Stomach (tissue), 9 donors: ENCODE data around the gene CCDC88B. TPM values are rescaled to one million over a fixed set of nuclear protein-coding genes. Genes with fewer than 3 reads are reported as not detected.

ENCODE experiments used
- DNase-seq, 2 donors: peaks; one replicate each; pipeline versions ENCODE4 v3.0.0 to v3.0.0-alpha.2; 2013 to 2019
- H3K27ac ChIP-seq, 5 donors: fragments of 200-600 bp in 4 of 5; sonication (generic) in 4 of 5; one replicate each; pipeline ENCODE4 v1.5.1; 2013 to 2019; ENCODE audit warnings: mild to moderate bottlenecking in 1 of 5, moderate library complexity in 1 of 5
- H3K27me3 ChIP-seq, 3 donors: fragments of 200-600 bp; sonication (generic); one replicate each; pipeline ENCODE4 v1.5.1; 2017 to 2019; ENCODE audit warnings: mixed run types in 1 of 3
- H3K36me3 ChIP-seq, 4 donors: fragments of 200-600 bp; sonication (generic); 1 replicate in 3 of 4; 2 replicates in 1 of 4; pipeline ENCODE4 v1.5.1; 2016 to 2019
- H3K4me1 ChIP-seq, 4 donors: fragments of 200-600 bp; sonication (generic); one replicate each; pipeline ENCODE4 v1.5.1; 2016 to 2019
- H3K4me3 ChIP-seq, 4 donors: fragments of 200-600 bp; sonication (generic) in 3 of 4; one replicate each; pipeline ENCODE4 v1.5.1; 2016 to 2019; ENCODE audit warnings: mild to moderate bottlenecking in 1 of 4
- H3K9me3 ChIP-seq, 4 donors: fragments of 200-600 bp; sonication (generic); one replicate each; pipeline ENCODE4 v1.5.1; 2016 to 2019
- CTCF ChIP-seq, 7 experiments: fragments of 450-650 bp in 4 of 7; fragments of 200-600 bp in 3 of 7; sonication (generic) in 3 of 7; IDR thresholded peaks; one replicate each; pipeline ENCODE4 v1.5.1; 2016 to 2019; ENCODE audit warnings: antibody characterized with exemption in 7 of 7, control low read depth in 2 of 7, mild to moderate bottlenecking in 1 of 7
- EP300 ChIP-seq: sonication (generic); formaldehyde crosslinking; IDR thresholded peaks from one replicate; pipeline ENCODE4 v1.6.1; 2017; ENCODE audit warnings: antibody characterized with exemption
- POLR2A ChIP-seq, 4 donors: fragments of 450-650 bp; IDR thresholded peaks; one replicate each; pipeline ENCODE4 v1.6.1; 2016; ENCODE audit warnings: antibody characterized with exemption in 4 of 4, control low read depth in 2 of 4, mild to moderate bottlenecking in 1 of 4, moderate library complexity in 1 of 4
- POLR2AphosphoS5 ChIP-seq, 3 donors: sonication (generic); formaldehyde crosslinking; IDR thresholded peaks; one replicate each; pipeline ENCODE4 v1.6.1; 2016; ENCODE audit warnings: antibody characterized with exemption in 3 of 3
- WGBS, 5 donors: extraction: QIAGEN DNeasy Blood & Tissue Kit in 3 of 5; methylation state at CpG; one replicate each; pipeline versions ENCODE4 v1.1.5 to v1.1.7; 2013 to 2018; 5-methylcytosine and 5-hydroxymethylcytosine counted together
- intact Hi-C: fragments of 100-400 bp; cut with DNase I; formaldehyde crosslinking; loops from one replicate; pipeline ENCODE4 v1.15.1; 2023; ENCODE audit warnings: low total_unique reads
- polyA plus RNA-seq, 3 donors: library from polyadenylated mRNA; stranded (reverse); fragments of 200-250 nt; gene quantifications; one replicate each; pipeline ENCODE4 v1.2.3, GENCODE V29; 2013
- total RNA-seq, 5 donors: library from RNA; depleted of rRNA; stranded (reverse); fragments of >200 nt; gene quantifications; one replicate each; pipeline versions ENCODE4 v1.1.0 to v1.2.3, GENCODE V29; 2014 to 2016
- donor health status: healthy with polysubstance abuse.
- donor health status: Bipolar disorder and iron deficiency.
- donor health status: healthy.

The CCDC88B gene
- total and polyA plus RNA-seq, 8 donors, result 1.8 to 137 (median 37.0) TPM

- H3K36me3 ChIP-seq, result peaks cover 0 to 25% (median 0%) of the 10 kb centered on the region in 4 donors
- no peaks in the 10 kb centered on the region for H3K27me3 ChIP-seq
- H3K9me3 ChIP-seq, result no peaks in the 10 kb centered on the region
- H3K4me3 ChIP-seq, result no peak overlapping the region
- DNase-seq, result peak; percentile 49 to 63
- intact Hi-C loops, result no loop called here
- WGBS, 5 donors, result 53 to 65% (median 55%) methylated on average over 10 to 14 of the region's 14 CpGs
- peaks cover 0 to 19% (median 12%) of the 10 kb centered on the region in 4 donors for H3K4me1 ChIP-seq
- TF ChIP-seq CTCF (IDR thresholded peaks at IDR 0.05) (no peak), POLR2A (IDR thresholded peaks at IDR 0.05) (no peak), EP300 (no peak), POLR2AphosphoS5 (IDR thresholded peaks at IDR 0.05) (no peak)
- peak overlapping the region in 2 of 5 donors; percentile 32 to 33 for H3K27ac ChIP-seq
Measured at GRCh38 chr11:64348383-64349024, 8.5 kb downstream of the CCDC88B start.

- intact Hi-C loops, result no loop called here
- DNase-seq, result no peak
- WGBS, 5 donors, result 86 to 97% (median 88%) methylated on average over 5 to 7 of the region's 7 CpGs
Measured at GRCh38 chr11:64349025-64349387, 9.0 kb downstream of the CCDC88B start.

DNA sequence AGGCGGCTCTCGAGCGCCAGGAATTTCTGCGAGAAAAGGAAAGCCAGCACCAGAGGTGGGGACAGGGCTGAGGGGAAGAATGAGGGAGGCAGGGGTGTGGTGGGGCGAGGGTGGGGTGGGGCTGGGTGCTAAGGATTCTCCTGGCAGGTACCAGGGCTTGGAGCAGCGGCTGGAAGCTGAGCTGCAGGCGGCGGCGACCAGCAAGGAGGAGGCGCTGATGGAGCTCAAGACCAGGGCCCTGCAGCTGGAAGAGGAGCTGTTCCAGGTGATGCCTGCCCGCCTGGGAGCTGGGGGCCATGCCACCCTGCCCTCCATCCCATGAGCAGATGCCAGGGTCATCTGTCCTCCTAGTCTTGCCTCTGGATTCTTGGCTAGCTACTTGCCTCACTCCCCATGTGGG, 9.4 kb downstream of the CCDC88B start:
- intact Hi-C loops, result no loop called here
- Histone ChIP-seq H3K9me3 (no peaks in the 10 kb centered on the region), H3K4me1 (peaks cover 0 to 22% (median 9%) of the 10 kb centered on the region in 4 donors), H3K27me3 (no peaks in the 10 kb centered on the region), H3K27ac (no peak overlapping the region), H3K4me3 (no peak overlapping the region), H3K36me3 (peaks cover 0 to 17% (median 0%) of the 10 kb centered on the region in 4 donors)
- no peak for DNase-seq
- TF ChIP-seq CTCF (IDR thresholded peaks at IDR 0.05) (no peak), POLR2AphosphoS5 (IDR thresholded peaks at IDR 0.05) (no peak), POLR2A (IDR thresholded peaks at IDR 0.05) (no peak), EP300 (no peak)
- 80 to 90% (median 88%) methylated on average over 11 of the region's 11 CpGs for WGBS, 5 donors

More at GRCh38 chr11:64349025-64349387, 9.0 kb downstream of the CCDC88B start:
- H3K9me3 ChIP-seq, result no peaks in the 10 kb centered on the region
- peaks cover 0 to 18% (median 8%) of the 10 kb centered on the region in 4 donors for H3K4me1 ChIP-seq
- no peaks in the 10 kb centered on the region for H3K27me3 ChIP-seq
- no peak overlapping the region for H3K27ac ChIP-seq
- TF ChIP-seq POLR2A (IDR thresholded peaks at IDR 0.05) (no peak), POLR2AphosphoS5 (IDR thresholded peaks at IDR 0.05) (no peak), EP300 (no peak), CTCF (IDR thresholded peaks at IDR 0.05) (no peak)
- peaks cover 0 to 21% (median 0%) of the 10 kb centered on the region in 4 donors for H3K36me3 ChIP-seq
- no peak overlapping the region for H3K4me3 ChIP-seq

GRCh38 chr11:64351136-64351631, 11.2 kb downstream of the CCDC88B start:
- Histone ChIP-seq H3K27ac (no peak overlapping the region), H3K36me3 (peaks cover 0 to 10% (median 0%) of the 10 kb centered on the region in 4 donors), H3K9me3 (no peaks in the 10 kb centered on the region), H3K27me3 (no peaks in the 10 kb centered on the region), H3K4me3 (no peak overlapping the region), H3K4me1 (peaks cover 6 to 39% (median 24%) of the 10 kb centered on the region in 4 donors)
- intact Hi-C loops, result no loop called here
- WGBS, 5 donors, result 86 to 94% (median 92%) methylated on average over 17 to 18 of the region's 18 CpGs
- TF ChIP-seq POLR2AphosphoS5 (IDR thresholded peaks at IDR 0.05) (no peak), CTCF (IDR thresholded peaks at IDR 0.05) (no peak), POLR2A (IDR thresholded peaks at IDR 0.05) (no peak), EP300 (no peak)
- DNase-seq, result no peak
